Measurements from ENCODE around the gene ZHX3. TPM values are rescaled to one million over a fixed set of nuclear protein-coding genes. Genes with fewer than 3 reads are reported as not detected.

The ZHX3 gene
- total and polyA plus RNA-seq, 2 of the 4 experiments (the other 2 are of a cell fraction) = 25.0 to 28.0 TPM

DNA sequence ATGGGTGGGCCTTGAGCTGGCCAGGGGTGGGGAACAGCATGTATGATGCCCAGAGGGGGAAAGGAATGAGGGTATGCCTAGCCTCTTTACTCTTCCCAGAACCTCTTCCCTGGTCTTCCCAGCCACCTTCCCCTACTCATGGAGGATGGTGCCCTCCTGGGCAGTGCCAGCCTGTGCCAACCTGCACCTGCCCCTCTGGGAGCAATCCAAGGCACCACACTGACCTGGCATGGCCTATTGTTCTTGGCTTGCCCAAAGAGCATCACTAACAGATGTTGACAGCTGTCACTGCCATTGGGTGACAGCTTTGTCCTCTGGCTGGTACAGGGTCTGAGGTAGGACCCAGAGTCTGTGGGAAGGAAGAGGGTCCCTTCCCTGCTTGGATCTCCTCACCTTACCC is 36.0 kb upstream of the ZHX3 start:
- Histone ChIP-seq H2BK20ac (ENCODE audit: low read depth, low read length) (no peak overlapping the region), H2AFZ (replicated peaks; ENCODE audit: low read length, poor library complexity) (no peak overlapping the region), H3K4ac (ENCODE audit: low read depth, low read length) (no peak overlapping the region), H3K9ac (ENCODE audit: low read depth, low read length) (no peak overlapping the region), H3K27me3 (ENCODE audit: control insufficient read depth, insufficient read depth, low read length) (no peaks in the 10 kb centered on the region), H4K91ac (ENCODE audit: insufficient read depth, low read depth, low read length) (no peak overlapping the region), H2AK9ac (replicated peaks; ENCODE audit: low read depth, low read length, poor library complexity) (no peak overlapping the region), H3K79me1 (ENCODE audit: low read depth in 1 of 2, low read length in 2 of 2) (no peaks in the 10 kb centered on the region), H3K56ac (ENCODE audit: extremely low read depth, insufficient read depth, low read length) (no peak overlapping the region), H3K4me1 (ENCODE audit: control insufficient read depth, insufficient read depth, low read length) (no peaks in the 10 kb centered on the region), H4K5ac (ENCODE audit: low read depth, low read length) (no peak overlapping the region), H3K18ac (ENCODE audit: low read depth, low read length) (no peak overlapping the region), H2BK120ac (ENCODE audit: low read depth, low read length) (no peak overlapping the region), H3K9me1 (ENCODE audit: insufficient read depth, low read length) (no peaks in the 10 kb centered on the region; the same call in 1 of the 2 replicates), H3K23ac (ENCODE audit: low read depth, low read length) (no peak overlapping the region), H2AK5ac (ENCODE audit: low read depth, low read length) (no peak overlapping the region), H3K4me2 (ENCODE audit: low read depth, low read length) (no peak overlapping the region), H3K4me3 (ENCODE audit: insufficient read depth, low read depth, low read length) (no peak overlapping the region), H4K8ac (ENCODE audit: low read depth in 2 of 2, low read length in 2 of 2) (no peak overlapping the region), H3K9me3 (ENCODE audit: control insufficient read depth, insufficient read depth, low read length) (no peaks in the 10 kb centered on the region), H3K36me3 (ENCODE audit: control insufficient read depth, insufficient read depth, low read length) (no peaks in the 10 kb centered on the region; the same call in 1 of the 2 replicates), H4K20me1 (ENCODE audit: insufficient read depth, low read length) (no peaks in the 10 kb centered on the region), H3K27ac (ENCODE audit: insufficient read depth, low read length) (no peak overlapping the region), H2BK15ac (ENCODE audit: low read depth, low read length) (no peak overlapping the region), H3K14ac (replicated peaks; ENCODE audit: low read depth, low read length) (no peak overlapping the region), H2BK5ac (ENCODE audit: low read depth, low read length, poor library complexity, severe bottlenecking) (no peak overlapping the region)
- CTCF ChIA-PET = no interaction called here
- POLR2A ChIA-PET (ENCODE audit: unreplicated experiment) = no interaction called here
- ATAC-seq (ENCODE audit: low read depth) (no peak), DNase-seq (no peak)
- BruUV-seq (replicated peaks) = no TSS peak
- in situ Hi-C loops (cut with MboI; ENCODE audit: low sequenced_read_pairs) (no loop called here), dilution Hi-C loops (cut with HindIII; ENCODE audit: low sequenced_read_pairs, unreplicated experiment) (no loop called here), intact Hi-C loops (cut with micrococcal nuclease) (no loop called here)
- TF ChIP-seq POLR2A (IDR thresholded peaks at IDR 0.05; ENCODE audit: low read depth, low read length) (no peak), MXI1 (IDR thresholded peaks at IDR 0.05; ENCODE audit: borderline replicate concordance, low read depth, low read length) (no peak), SMC3 (IDR thresholded peaks at IDR 0.05; ENCODE audit: low read depth, low read length) (no peak), FOS (IDR thresholded peaks at IDR 0.05; ENCODE audit: low read depth, low read length) (no peak), CEBPB (IDR thresholded peaks at IDR 0.05; ENCODE audit: low read depth, low read length) (no peak), MAZ (IDR thresholded peaks at IDR 0.05; ENCODE audit: borderline replicate concordance, low read depth, low read length) (no peak), MAFK (IDR thresholded peaks at IDR 0.05; ENCODE audit: low read depth, low read length) (no peak), RFX5 (IDR thresholded peaks at IDR 0.05; ENCODE audit: low read depth, low read length) (no peak), BHLHE40 (IDR thresholded peaks at IDR 0.05; ENCODE audit: low read depth, low read length) (no peak), NFE2L2 (IDR thresholded peaks at IDR 0.05; ENCODE audit: low read depth, low read length) (no peak), RCOR1 (IDR thresholded peaks at IDR 0.05; ENCODE audit: insufficient replicate concordance, low read length) (no peak), RAD21 (IDR thresholded peaks at IDR 0.05; ENCODE audit: low read length) (no peak)
- TF ChIP-seq, protein P1, sequence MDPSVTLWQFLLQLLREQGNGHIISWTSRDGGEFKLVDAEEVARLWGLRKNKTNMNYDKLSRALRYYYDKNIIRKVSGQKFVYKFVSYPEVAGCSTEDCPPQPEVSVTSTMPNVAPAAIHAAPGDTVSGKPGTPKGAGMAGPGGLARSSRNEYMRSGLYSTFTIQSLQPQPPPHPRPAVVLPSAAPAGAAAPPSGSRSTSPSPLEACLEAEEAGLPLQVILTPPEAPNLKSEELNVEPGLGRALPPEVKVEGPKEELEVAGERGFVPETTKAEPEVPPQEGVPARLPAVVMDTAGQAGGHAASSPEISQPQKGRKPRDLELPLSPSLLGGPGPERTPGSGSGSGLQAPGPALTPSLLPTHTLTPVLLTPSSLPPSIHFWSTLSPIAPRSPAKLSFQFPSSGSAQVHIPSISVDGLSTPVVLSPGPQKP (IDR thresholded peaks at IDR 0.05; ENCODE audit: borderline replicate concordance, low read depth, low read length) = no peak
- TF ChIP-seq, protein P2, sequence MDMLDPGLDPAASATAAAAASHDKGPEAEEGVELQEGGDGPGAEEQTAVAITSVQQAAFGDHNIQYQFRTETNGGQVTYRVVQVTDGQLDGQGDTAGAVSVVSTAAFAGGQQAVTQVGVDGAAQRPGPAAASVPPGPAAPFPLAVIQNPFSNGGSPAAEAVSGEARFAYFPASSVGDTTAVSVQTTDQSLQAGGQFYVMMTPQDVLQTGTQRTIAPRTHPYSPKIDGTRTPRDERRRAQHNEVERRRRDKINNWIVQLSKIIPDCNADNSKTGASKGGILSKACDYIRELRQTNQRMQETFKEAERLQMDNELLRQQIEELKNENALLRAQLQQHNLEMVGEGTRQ (IDR thresholded peaks at IDR 0.05; ENCODE audit: low read depth, low read length) = no peak
